ENCODE data around the gene CHRNA10.

CHRNA10 gene

GRCh38 chr11:3632070-3632660 lies 39.0 kb downstream of the CHRNA10 start:
- DNase-seq: no peak

GRCh38 chr11:3631331-3631730 lies 39.9 kb downstream of the CHRNA10 start:
- DNase-seq: no peak

- peak; percentile 37 for DNase-seq
Observed at GRCh38 chr11:3627291-3627690, 43.9 kb downstream of the CHRNA10 start.

GRCh38 chr11:3626250-3626960 lies 44.8 kb downstream of the CHRNA10 start:
- DNase-seq: no peak

GRCh38 chr11:3623767-3624458 lies 47.3 kb downstream of the CHRNA10 start:
- no peak for DNase-seq

GRCh38 chr11:3623121-3623520 lies 48.1 kb downstream of the CHRNA10 start:
- no peak for DNase-seq

GRCh38 chr11:3622521-3622920 lies 48.7 kb downstream of the CHRNA10 start:
- no peak for DNase-seq

GRCh38 chr11:3617990-3618389 lies 53.2 kb downstream of the CHRNA10 start:
- DNase-seq: no peak

- DNase-seq: no peak
Observed at GRCh38 chr11:3616721-3617460, 54.3 kb downstream of the CHRNA10 start.

GRCh38 chr11:3615998-3616397 lies 55.2 kb downstream of the CHRNA10 start:
- DNase-seq: no peak
